ENCODE measurements around the gene RAB31. TPM values are rescaled to one million over a fixed set of nuclear protein-coding genes. Genes with fewer than 3 reads are reported as not detected.

RAB31 gene
- total RNA-seq, 3 donors from 2014 or later = 0.40 to 1.8 (median 1.2) TPM

DNA sequence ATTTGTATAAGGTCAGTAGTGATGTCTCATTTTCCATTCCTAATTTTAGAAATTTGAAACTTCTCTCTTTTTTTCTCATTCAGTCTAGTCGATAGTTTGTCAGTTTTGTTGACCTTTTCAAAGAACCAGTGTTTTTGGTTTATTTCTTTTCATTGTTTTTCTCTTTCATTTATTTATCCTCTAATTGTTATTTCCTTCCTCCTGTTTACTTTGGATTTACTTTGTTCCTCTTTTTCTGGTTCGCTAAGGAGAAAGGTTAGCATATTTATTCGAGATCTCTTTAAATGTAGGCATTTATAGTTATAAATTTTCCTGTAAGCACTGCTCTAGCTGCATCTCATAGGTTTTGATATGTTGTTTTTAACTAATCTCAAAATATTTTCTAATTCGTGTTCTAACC lies 112.6 kb downstream of the RAB31 start:
- Mint-ChIP-seq H3K4me3 (no peak overlapping the region), H3K36me3 (ENCODE audit: insufficient read depth) (no peaks in the 10 kb centered on the region), H3K4me1 (ENCODE audit: low read depth) (no peaks in the 10 kb centered on the region), H3K9me3 (peaks cover 14% of the 10 kb centered on the region), H3K27me3 (ENCODE audit: low read depth) (peaks cover 7% of the 10 kb centered on the region)
- DNase-seq = no peak
- no peak for ATAC-seq

GRCh38 chr18:9822587-9823185 lies 114.6 kb downstream of the RAB31 start:
- DNase-seq = no peak
- ATAC-seq = no peak
- H3K27me3 Mint-ChIP-seq (ENCODE audit: low read depth) = peaks cover 15% of the 10 kb centered on the region
- H3K36me3 Mint-ChIP-seq (ENCODE audit: insufficient read depth) = no peaks in the 10 kb centered on the region
- H3K9me3 Mint-ChIP-seq = peaks cover 14% of the 10 kb centered on the region
- H3K4me3 Mint-ChIP-seq = no peak overlapping the region
- H3K4me1 Mint-ChIP-seq (ENCODE audit: low read depth) = no peaks in the 10 kb centered on the region

- no peaks in the 10 kb centered on the region for H3K4me1 Mint-ChIP-seq (ENCODE audit: low read depth)
- H3K9me3 Mint-ChIP-seq = peaks cover 6% of the 10 kb centered on the region
- no peak for DNase-seq
- ATAC-seq = no peak
- H3K27me3 Mint-ChIP-seq (ENCODE audit: low read depth) = peaks cover 13% of the 10 kb centered on the region
- H3K36me3 Mint-ChIP-seq (ENCODE audit: insufficient read depth) = no peaks in the 10 kb centered on the region
- no peak overlapping the region for H3K4me3 Mint-ChIP-seq
Observed at GRCh38 chr18:9823805-9824473, 115.8 kb downstream of the RAB31 start.

DNA sequence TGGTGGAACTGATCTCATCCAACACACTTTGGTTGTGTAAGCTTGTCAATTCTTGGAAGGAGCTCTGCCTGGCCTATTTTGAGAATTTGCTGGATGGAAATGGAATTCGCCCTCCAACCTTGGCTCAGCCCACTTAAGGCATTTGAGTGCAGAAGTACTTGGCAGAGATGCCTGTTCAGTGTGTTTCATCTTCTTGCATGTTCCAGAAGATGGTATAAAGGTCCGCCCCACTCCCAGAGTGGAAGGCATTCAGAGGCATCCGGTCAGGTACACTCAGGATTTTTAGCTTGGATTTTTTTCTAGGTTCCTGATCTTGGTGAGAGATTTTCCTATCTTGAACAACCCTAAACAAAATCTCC lies 116.4 kb downstream of the RAB31 start:
- H3K4me3 Mint-ChIP-seq = no peak overlapping the region
- H3K36me3 Mint-ChIP-seq (ENCODE audit: insufficient read depth) = no peaks in the 10 kb centered on the region
- H3K27me3 Mint-ChIP-seq (ENCODE audit: low read depth) = peaks cover 13% of the 10 kb centered on the region
- DNase-seq (no peak), ATAC-seq (no peak)
- no peaks in the 10 kb centered on the region for H3K4me1 Mint-ChIP-seq (ENCODE audit: low read depth)
- peaks cover 3% of the 10 kb centered on the region for H3K9me3 Mint-ChIP-seq

GRCh38 chr18:9824952-9825371 lies 116.9 kb downstream of the RAB31 start:
- no peak overlapping the region for H3K4me3 Mint-ChIP-seq
- H3K4me1 Mint-ChIP-seq (ENCODE audit: low read depth) = no peaks in the 10 kb centered on the region
- H3K27me3 Mint-ChIP-seq (ENCODE audit: low read depth) = peaks cover 11% of the 10 kb centered on the region
- no peaks in the 10 kb centered on the region for H3K36me3 Mint-ChIP-seq (ENCODE audit: insufficient read depth)
- DNase-seq (no peak), ATAC-seq (no peak)
- no peaks in the 10 kb centered on the region for H3K9me3 Mint-ChIP-seq

DNA sequence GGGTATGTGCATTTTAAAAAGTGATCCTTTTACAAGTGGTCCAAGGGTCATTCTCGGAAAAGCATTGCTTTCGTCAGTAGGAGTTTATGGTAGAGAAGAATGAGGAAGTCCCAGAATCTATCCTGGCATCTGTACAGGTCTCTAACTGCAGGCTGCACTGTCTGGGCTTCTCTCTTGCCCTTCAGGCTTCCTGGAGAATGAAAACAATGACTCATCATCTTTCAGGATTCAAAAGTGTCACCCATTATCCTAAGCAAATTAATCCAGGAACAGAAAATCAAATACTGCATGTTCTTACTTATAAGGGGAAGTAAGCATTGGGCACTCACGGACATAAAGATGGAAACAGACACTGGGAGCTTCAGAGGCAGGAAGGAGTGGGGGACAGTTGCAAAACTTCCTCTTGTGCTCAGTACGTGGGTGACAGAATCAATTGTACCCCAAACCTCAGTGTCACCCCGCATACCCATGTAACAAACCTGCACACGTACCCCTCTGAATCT lies 117.5 kb downstream of the RAB31 start:
- DNase-seq (no peak), ATAC-seq (no peak)
- Mint-ChIP-seq H3K4me1 (ENCODE audit: low read depth) (no peaks in the 10 kb centered on the region), H3K4me3 (no peak overlapping the region), H3K9me3 (no peaks in the 10 kb centered on the region), H3K36me3 (ENCODE audit: insufficient read depth) (no peaks in the 10 kb centered on the region), H3K27me3 (ENCODE audit: low read depth) (peaks cover 11% of the 10 kb centered on the region)

- ATAC-seq (no peak), DNase-seq (no peak)
- no peaks in the 10 kb centered on the region for H3K36me3 Mint-ChIP-seq (ENCODE audit: insufficient read depth)
- no peak overlapping the region for H3K4me3 Mint-ChIP-seq
- no peaks in the 10 kb centered on the region for H3K9me3 Mint-ChIP-seq
- peaks cover 11% of the 10 kb centered on the region for H3K27me3 Mint-ChIP-seq (ENCODE audit: low read depth)
- no peaks in the 10 kb centered on the region for H3K4me1 Mint-ChIP-seq (ENCODE audit: low read depth)
Observed at GRCh38 chr18:9826685-9827084, 118.6 kb downstream of the RAB31 start.

- Mint-ChIP-seq H3K9me3 (no peaks in the 10 kb centered on the region), H3K4me3 (no peak overlapping the region), H3K27me3 (ENCODE audit: low read depth) (peaks cover 11% of the 10 kb centered on the region), H3K36me3 (ENCODE audit: insufficient read depth) (no peaks in the 10 kb centered on the region), H3K4me1 (ENCODE audit: low read depth) (no peaks in the 10 kb centered on the region)
- DNase-seq = no peak
- ATAC-seq = no peak
Observed at GRCh38 chr18:9827211-9827792, 119.2 kb downstream of the RAB31 start.

GRCh38 chr18:9827793-9828505 lies 119.8 kb downstream of the RAB31 start:
- Mint-ChIP-seq H3K4me1 (ENCODE audit: low read depth) (no peaks in the 10 kb centered on the region), H3K36me3 (ENCODE audit: insufficient read depth) (no peaks in the 10 kb centered on the region), H3K9me3 (no peaks in the 10 kb centered on the region), H3K27me3 (ENCODE audit: low read depth) (peaks cover 11% of the 10 kb centered on the region), H3K4me3 (no peak overlapping the region)
- DNase-seq = no peak
- peak; percentile 27 to 32 for ATAC-seq

DNA sequence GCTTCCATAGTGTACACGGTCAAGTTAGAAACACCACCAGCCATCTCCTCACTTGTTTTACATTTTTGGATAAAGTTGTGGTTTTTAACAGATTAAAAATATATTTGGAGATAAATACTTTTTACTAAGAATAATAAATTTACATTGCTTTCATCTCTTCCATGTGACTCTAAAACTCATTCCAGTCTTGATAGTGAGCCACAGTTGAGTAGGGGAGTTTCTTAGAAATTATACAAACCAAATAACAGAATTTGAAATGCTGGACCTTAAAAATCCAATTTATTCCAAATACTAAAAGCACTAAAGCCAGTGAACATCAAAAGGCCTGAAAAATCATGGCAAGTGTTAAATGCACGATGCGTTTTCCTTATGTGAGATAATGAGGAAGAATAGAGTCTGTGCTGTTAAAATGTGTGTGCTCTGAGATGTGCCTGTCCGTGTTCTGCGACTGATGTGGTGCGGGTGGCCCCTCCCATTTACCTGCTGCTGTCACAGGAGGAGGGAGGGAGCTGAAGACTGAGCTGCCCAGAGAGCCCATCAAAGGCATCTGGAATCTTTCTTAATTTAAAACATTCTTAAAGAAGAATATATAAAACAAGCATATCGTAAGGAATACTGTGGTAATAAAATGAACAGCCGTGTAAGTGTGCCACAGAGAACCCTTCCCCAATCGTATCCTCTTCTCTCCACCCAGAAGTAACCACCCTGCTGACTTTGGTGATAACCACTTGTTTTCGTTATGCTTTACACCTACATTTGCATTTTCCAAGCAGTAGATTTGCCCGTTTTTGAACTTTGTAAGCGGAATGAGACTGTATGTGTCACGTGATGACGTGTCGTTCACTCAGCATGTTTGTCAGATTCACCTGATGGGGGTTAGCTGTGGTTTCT lies 120.7 kb downstream of the RAB31 start:
- Mint-ChIP-seq H3K27me3 (ENCODE audit: low read depth) (peaks cover 14% of the 10 kb centered on the region), H3K9me3 (no peaks in the 10 kb centered on the region), H3K4me3 (no peak overlapping the region), H3K36me3 (ENCODE audit: insufficient read depth) (no peaks in the 10 kb centered on the region), H3K4me1 (ENCODE audit: low read depth) (no peaks in the 10 kb centered on the region)
- no peak for DNase-seq
- no peak for ATAC-seq

GRCh38 chr18:9829397-9829712 lies 121.3 kb downstream of the RAB31 start:
- H3K4me1 Mint-ChIP-seq (ENCODE audit: low read depth) = no peaks in the 10 kb centered on the region
- no peak for ATAC-seq
- no peaks in the 10 kb centered on the region for H3K36me3 Mint-ChIP-seq (ENCODE audit: insufficient read depth)
- DNase-seq = no peak
- H3K4me3 Mint-ChIP-seq = no peak overlapping the region
- H3K9me3 Mint-ChIP-seq = no peaks in the 10 kb centered on the region
- H3K27me3 Mint-ChIP-seq (ENCODE audit: low read depth) = peaks cover 14% of the 10 kb centered on the region

DNA sequence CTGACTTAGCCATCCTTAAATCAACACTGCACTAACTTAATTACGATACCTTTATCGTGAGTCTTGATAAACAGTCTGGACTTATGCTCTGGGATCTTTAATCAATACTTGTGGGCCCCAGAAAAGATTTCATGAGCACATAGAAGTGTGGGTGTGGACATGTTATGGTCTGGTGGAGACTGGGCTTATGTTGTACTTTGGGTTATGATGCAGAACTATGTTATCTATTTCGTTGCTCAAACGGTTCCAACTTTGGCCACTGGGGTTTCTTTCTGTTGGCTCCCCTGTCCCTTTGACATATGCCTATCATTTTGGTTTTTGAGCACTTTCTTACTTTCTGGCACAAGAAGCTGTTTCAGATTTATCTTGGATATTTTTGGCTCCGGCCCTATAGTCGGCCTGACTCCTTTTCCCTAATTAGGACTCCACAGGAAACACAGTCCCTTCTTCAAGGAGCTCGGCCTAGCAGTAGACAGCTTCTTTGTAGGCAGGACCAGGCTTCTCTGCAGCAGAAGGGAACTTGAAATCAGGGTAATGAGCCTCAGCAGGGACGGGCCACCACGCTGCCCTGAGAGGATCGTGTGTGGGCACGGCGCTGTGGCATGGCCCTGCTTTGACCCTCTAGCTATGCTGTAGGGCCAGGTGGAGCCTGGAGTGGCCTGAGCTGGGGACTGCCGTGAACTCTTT lies 123.1 kb downstream of the RAB31 start:
- Mint-ChIP-seq H3K4me3 (no peak overlapping the region), H3K4me1 (ENCODE audit: low read depth) (no peaks in the 10 kb centered on the region), H3K27me3 (ENCODE audit: low read depth) (peaks cover 13% of the 10 kb centered on the region), H3K9me3 (no peaks in the 10 kb centered on the region), H3K36me3 (ENCODE audit: insufficient read depth) (no peaks in the 10 kb centered on the region)
- ATAC-seq = no peak
- no peak for DNase-seq

DNA sequence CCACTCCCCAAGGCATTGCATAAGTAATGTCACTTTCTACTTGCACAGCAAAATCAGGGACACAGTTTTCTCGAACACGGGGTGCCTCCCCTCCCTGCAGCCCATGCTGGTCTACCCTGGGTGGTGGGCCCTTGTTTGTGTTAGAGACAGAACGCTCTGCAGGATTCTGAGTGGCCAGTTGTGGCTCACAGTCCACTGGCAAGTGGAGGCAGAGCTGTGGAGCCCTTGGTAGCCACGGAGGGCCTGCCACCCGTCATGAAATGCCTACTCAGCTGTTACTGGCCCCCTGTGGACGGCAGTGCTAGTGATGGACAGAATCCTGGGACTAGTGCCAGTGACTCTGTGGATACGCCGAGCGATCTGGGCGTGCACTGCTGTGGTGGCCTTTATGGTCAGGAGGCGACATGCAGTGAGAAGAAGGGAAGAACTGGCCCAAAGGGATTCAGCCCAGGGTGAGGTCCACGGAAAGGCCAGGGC lies 123.7 kb downstream of the RAB31 start:
- Mint-ChIP-seq H3K9me3 (no peaks in the 10 kb centered on the region), H3K27me3 (ENCODE audit: low read depth) (peaks cover 11% of the 10 kb centered on the region), H3K36me3 (ENCODE audit: insufficient read depth) (no peaks in the 10 kb centered on the region), H3K4me1 (ENCODE audit: low read depth) (no peaks in the 10 kb centered on the region), H3K4me3 (no peak overlapping the region)
- no peak for ATAC-seq
- DNase-seq = no peak

Data from activated T-cell treated with anti-CD3 and anti-CD28 coated beads, Interleukin-2, amount 50 U/mL, for 4 hours (primary cell).